Measurements from ENCODE around the gene ARSB.

The ARSB gene

GRCh38 chr5:78801413-78801812, 183.7 kb downstream of the ARSB start:
- no peaks in the 10 kb centered on the region for H3K4me1 ChIP-seq (ENCODE audit: control insufficient read depth, insufficient read depth, low read length, poor library complexity, severe bottlenecking)

GRCh38 chr5:78799266-78800017, 185.7 kb downstream of the ARSB start:
- H3K4me3 ChIP-seq (ENCODE audit: insufficient read depth, low read depth, low read length, poor library complexity, severe bottlenecking) = no peak overlapping the region
- no peak overlapping the region for H3K27ac ChIP-seq (ENCODE audit: insufficient read depth, low read length, poor library complexity, severe bottlenecking)
- no peaks in the 10 kb centered on the region for H3K27me3 ChIP-seq (replicated peaks; ENCODE audit: control insufficient read depth, insufficient read depth, low read length, poor library complexity, severe bottlenecking)
- no peaks in the 10 kb centered on the region for H3K36me3 ChIP-seq (ENCODE audit: control insufficient read depth, insufficient read depth, low read length)
- no peaks in the 10 kb centered on the region for H3K9me3 ChIP-seq (ENCODE audit: control insufficient read depth, low read length)
- no peaks in the 10 kb centered on the region for H3K4me1 ChIP-seq (ENCODE audit: control insufficient read depth, insufficient read depth, low read length, poor library complexity, severe bottlenecking)
- no peak for DNase-seq

More at GRCh38 chr5:78801413-78801812, 183.7 kb downstream of the ARSB start:
- H3K4me3 ChIP-seq (ENCODE audit: insufficient read depth, low read depth, low read length, poor library complexity, severe bottlenecking) = no peak overlapping the region
- no peaks in the 10 kb centered on the region for H3K9me3 ChIP-seq (ENCODE audit: control insufficient read depth, low read length)
- H3K27me3 ChIP-seq (replicated peaks; ENCODE audit: control insufficient read depth, insufficient read depth, low read length, poor library complexity, severe bottlenecking) = no peaks in the 10 kb centered on the region
- no peak overlapping the region for H3K27ac ChIP-seq (ENCODE audit: insufficient read depth, low read length, poor library complexity, severe bottlenecking)
- DNase-seq = no peak
- H3K36me3 ChIP-seq (ENCODE audit: control insufficient read depth, insufficient read depth, low read length) = no peaks in the 10 kb centered on the region

DNA sequence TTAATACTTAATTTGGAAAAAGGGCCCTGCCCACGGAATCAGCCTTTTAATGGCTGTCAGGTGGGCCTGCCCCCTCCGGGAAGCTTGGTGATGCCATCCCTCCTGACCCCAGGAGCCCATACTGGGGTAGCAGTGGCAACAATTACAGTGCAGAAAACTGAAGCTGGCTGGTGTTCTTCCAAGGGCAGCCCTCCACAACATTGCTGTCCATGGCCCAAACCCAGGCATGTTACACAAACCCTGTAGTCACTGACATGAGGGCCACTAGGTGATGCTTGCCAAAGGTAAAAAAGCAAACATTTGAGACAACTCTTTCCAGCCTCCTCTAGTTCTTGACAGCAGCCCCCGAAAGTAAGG, 186.5 kb downstream of the ARSB start:
- no peaks in the 10 kb centered on the region for H3K27me3 ChIP-seq (replicated peaks; ENCODE audit: control insufficient read depth, insufficient read depth, low read length, poor library complexity, severe bottlenecking)
- DNase-seq = no peak
- H3K4me1 ChIP-seq (ENCODE audit: control insufficient read depth, insufficient read depth, low read length, poor library complexity, severe bottlenecking) = no peaks in the 10 kb centered on the region
- H3K27ac ChIP-seq (ENCODE audit: insufficient read depth, low read length, poor library complexity, severe bottlenecking) = no peak overlapping the region
- no peak overlapping the region for H3K4me3 ChIP-seq (ENCODE audit: insufficient read depth, low read depth, low read length, poor library complexity, severe bottlenecking)
- H3K36me3 ChIP-seq (ENCODE audit: control insufficient read depth, insufficient read depth, low read length) = no peaks in the 10 kb centered on the region
- H3K9me3 ChIP-seq (ENCODE audit: control insufficient read depth, low read length) = no peaks in the 10 kb centered on the region

- no peak overlapping the region for H3K27ac ChIP-seq (ENCODE audit: insufficient read depth, low read length, poor library complexity, severe bottlenecking)
- H3K36me3 ChIP-seq (ENCODE audit: control insufficient read depth, insufficient read depth, low read length) = no peaks in the 10 kb centered on the region
- no peaks in the 10 kb centered on the region for H3K9me3 ChIP-seq (ENCODE audit: control insufficient read depth, low read length)
- H3K27me3 ChIP-seq (replicated peaks; ENCODE audit: control insufficient read depth, insufficient read depth, low read length, poor library complexity, severe bottlenecking) = no peaks in the 10 kb centered on the region
- H3K4me1 ChIP-seq (ENCODE audit: control insufficient read depth, insufficient read depth, low read length, poor library complexity, severe bottlenecking) = no peaks in the 10 kb centered on the region
- no peak overlapping the region for H3K4me3 ChIP-seq (ENCODE audit: insufficient read depth, low read depth, low read length, poor library complexity, severe bottlenecking)
- DNase-seq = no peak
These were observed 187.0 kb downstream of the ARSB start for GRCh38 chr5:78797936-78798672.

DNA sequence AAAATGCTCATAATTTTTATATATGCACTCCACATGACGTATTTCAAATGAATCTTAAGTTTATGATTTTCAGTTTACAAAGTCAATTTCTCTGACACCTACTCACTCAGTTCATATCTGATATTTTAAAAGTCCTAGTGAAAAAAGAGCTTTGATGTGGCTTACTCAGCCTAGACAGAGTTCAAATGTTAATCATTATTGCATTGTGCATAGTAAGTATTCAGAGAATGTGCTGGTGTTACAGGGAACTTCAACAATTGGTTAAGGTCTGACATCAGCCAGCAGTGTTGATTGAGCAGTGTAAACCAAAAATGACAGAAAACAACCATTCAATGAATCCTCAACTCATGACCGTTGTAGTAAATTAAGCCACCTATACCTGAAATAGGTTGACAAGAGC, 189.4 kb downstream of the ARSB start:
- Histone ChIP-seq H3K4me1 (ENCODE audit: control insufficient read depth, insufficient read depth, low read length, poor library complexity, severe bottlenecking) (no peaks in the 10 kb centered on the region), H3K4me3 (ENCODE audit: insufficient read depth, low read depth, low read length, poor library complexity, severe bottlenecking) (no peak overlapping the region), H3K9me3 (ENCODE audit: control insufficient read depth, low read length) (no peaks in the 10 kb centered on the region), H3K27me3 (replicated peaks; ENCODE audit: control insufficient read depth, insufficient read depth, low read length, poor library complexity, severe bottlenecking) (no peaks in the 10 kb centered on the region), H3K27ac (ENCODE audit: insufficient read depth, low read length, poor library complexity, severe bottlenecking) (no peak overlapping the region), H3K36me3 (ENCODE audit: control insufficient read depth, insufficient read depth, low read length) (no peaks in the 10 kb centered on the region)
- DNase-seq = no peak

DNA sequence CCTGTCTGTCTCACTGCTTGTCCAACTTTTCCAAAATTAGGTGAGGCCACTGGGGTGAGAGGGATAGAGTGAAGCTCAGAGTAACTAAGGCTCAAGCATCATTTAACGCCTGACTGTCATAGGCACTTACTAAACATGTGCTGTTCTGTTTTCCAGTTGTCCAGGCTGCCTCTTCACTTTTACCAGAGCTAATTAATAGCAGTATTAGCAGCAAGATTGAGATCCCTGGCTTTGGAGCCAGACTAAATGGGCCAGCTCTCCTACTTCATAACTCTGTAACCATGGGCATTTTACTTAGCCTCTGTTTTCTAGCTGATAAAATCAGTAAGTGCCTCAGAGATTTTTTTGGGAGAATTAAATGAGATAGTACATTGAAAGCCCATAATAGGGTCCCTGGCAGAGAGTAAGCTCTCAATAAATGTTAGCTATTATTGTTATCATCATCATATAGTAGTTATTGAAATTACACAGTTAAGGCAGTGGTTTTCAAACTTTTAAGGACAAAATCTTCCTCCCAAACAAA, 190.4 kb downstream of the ARSB start:
- H3K36me3 ChIP-seq (ENCODE audit: control insufficient read depth, insufficient read depth, low read length) = no peaks in the 10 kb centered on the region
- no peaks in the 10 kb centered on the region for H3K27me3 ChIP-seq (replicated peaks; ENCODE audit: control insufficient read depth, insufficient read depth, low read length, poor library complexity, severe bottlenecking)
- no peak overlapping the region for H3K27ac ChIP-seq (ENCODE audit: insufficient read depth, low read length, poor library complexity, severe bottlenecking)
- H3K4me1 ChIP-seq (ENCODE audit: control insufficient read depth, insufficient read depth, low read length, poor library complexity, severe bottlenecking) = no peaks in the 10 kb centered on the region
- no peak overlapping the region for H3K4me3 ChIP-seq (ENCODE audit: insufficient read depth, low read depth, low read length, poor library complexity, severe bottlenecking)
- DNase-seq = no peak
- H3K9me3 ChIP-seq (ENCODE audit: control insufficient read depth, low read length) = no peaks in the 10 kb centered on the region

DNA sequence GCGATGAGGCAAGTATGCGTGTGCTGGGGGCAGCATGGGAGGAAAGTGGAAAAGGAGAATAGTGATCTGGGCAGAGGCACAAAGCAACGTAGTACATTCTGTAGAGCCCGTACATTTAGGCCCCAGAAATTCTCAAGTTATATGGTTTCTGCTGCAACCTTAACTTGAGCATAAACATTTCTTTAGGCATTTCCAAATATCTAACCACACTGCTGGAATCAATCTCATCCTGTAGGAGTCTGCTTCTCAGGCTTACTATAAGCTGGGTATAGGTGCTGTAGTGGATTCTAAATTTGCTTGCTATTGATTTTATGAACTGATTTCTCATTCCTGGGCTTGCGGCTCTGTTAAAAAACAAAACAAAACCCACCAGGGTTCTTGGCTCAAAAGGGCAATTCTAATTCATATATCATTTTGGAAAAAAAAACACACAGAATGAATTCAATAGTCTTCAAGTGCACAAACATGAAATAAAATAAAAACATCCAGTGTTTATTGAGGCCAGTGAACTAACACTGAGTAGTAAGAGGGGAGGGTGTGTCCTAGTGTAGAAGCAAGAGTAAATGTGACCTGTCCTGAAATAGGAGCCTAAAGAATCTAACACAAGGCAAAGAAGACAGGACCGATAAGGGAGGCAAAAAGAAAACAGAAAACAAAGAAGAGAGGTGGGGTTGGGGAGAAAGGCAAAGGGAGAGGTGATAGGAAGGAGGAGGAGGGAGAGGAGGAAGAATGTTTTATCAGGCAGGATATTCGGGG, 191.0 kb downstream of the ARSB start:
- no peak overlapping the region for H3K4me3 ChIP-seq (ENCODE audit: insufficient read depth, low read depth, low read length, poor library complexity, severe bottlenecking)
- no peak for DNase-seq
- H3K4me1 ChIP-seq (ENCODE audit: control insufficient read depth, insufficient read depth, low read length, poor library complexity, severe bottlenecking) = no peaks in the 10 kb centered on the region
- H3K9me3 ChIP-seq (ENCODE audit: control insufficient read depth, low read length) = no peaks in the 10 kb centered on the region
- no peak overlapping the region for H3K27ac ChIP-seq (ENCODE audit: insufficient read depth, low read length, poor library complexity, severe bottlenecking)
- no peaks in the 10 kb centered on the region for H3K27me3 ChIP-seq (replicated peaks; ENCODE audit: control insufficient read depth, insufficient read depth, low read length, poor library complexity, severe bottlenecking)
- H3K36me3 ChIP-seq (ENCODE audit: control insufficient read depth, insufficient read depth, low read length) = no peaks in the 10 kb centered on the region

GRCh38 chr5:78792345-78793055, 192.6 kb downstream of the ARSB start:
- Histone ChIP-seq H3K9me3 (ENCODE audit: control insufficient read depth, low read length) (no peaks in the 10 kb centered on the region), H3K4me3 (ENCODE audit: insufficient read depth, low read depth, low read length, poor library complexity, severe bottlenecking) (no peak overlapping the region), H3K27me3 (replicated peaks; ENCODE audit: control insufficient read depth, insufficient read depth, low read length, poor library complexity, severe bottlenecking) (no peaks in the 10 kb centered on the region), H3K27ac (ENCODE audit: insufficient read depth, low read length, poor library complexity, severe bottlenecking) (no peak overlapping the region), H3K36me3 (ENCODE audit: control insufficient read depth, insufficient read depth, low read length) (no peaks in the 10 kb centered on the region), H3K4me1 (ENCODE audit: control insufficient read depth, insufficient read depth, low read length, poor library complexity, severe bottlenecking) (no peaks in the 10 kb centered on the region)
- no peak for DNase-seq

- H3K27me3 ChIP-seq (replicated peaks; ENCODE audit: control insufficient read depth, insufficient read depth, low read length, poor library complexity, severe bottlenecking) = no peaks in the 10 kb centered on the region
- DNase-seq = no peak
- no peaks in the 10 kb centered on the region for H3K9me3 ChIP-seq (ENCODE audit: control insufficient read depth, low read length)
- no peak overlapping the region for H3K4me3 ChIP-seq (ENCODE audit: insufficient read depth, low read depth, low read length, poor library complexity, severe bottlenecking)
- H3K27ac ChIP-seq (ENCODE audit: insufficient read depth, low read length, poor library complexity, severe bottlenecking) = no peak overlapping the region
- H3K36me3 ChIP-seq (ENCODE audit: control insufficient read depth, insufficient read depth, low read length) = no peaks in the 10 kb centered on the region
- no peaks in the 10 kb centered on the region for H3K4me1 ChIP-seq (ENCODE audit: control insufficient read depth, insufficient read depth, low read length, poor library complexity, severe bottlenecking)
These were observed 193.5 kb downstream of the ARSB start for GRCh38 chr5:78791501-78792100.
